ENCODE measurements around the gene MINAR1. TPM values are rescaled to one million over a fixed set of nuclear protein-coding genes. Genes with fewer than 3 reads are reported as not detected.

MINAR1 gene
- total RNA-seq, 1 donor from 2014 or later: 1.7 TPM

DNA sequence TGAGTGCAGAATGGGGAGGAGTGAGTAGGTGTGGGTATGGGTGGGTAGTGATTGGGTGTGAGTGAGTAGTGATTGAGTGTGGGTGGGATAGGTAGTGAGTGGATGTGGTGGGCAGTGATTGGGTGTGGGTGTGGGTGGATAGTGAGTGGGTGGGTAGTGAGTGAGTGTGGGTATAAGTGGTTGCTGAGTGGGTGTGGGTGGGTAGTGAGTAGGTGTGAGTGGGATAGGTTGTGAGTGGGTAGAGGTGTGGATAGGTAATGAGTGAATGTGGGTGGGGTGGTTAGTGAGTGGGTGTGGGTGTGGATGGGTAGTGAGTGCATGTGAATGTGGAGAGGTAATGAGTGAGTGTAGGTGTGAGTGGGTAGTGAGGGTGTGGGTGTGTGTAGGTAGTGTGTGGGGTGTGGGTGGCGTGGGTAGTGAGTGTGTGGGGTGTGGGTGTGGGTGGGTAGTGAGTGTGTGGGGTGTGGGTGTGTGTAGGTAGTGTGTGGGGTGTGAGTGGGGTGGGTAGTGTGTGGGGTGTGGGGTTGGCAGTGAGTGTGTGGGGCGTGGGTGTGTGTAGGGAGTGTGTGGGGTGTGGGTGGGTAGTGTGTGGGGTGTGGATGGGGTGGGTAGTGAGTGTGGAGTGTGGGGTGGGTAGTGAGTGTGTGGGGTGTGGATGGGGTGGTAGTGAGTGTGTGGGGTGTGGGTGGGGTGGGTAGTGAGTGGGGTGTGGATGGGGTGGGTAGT, 5.3 kb downstream of the MINAR1 start:
- no peak for DNase-seq (ENCODE audit: low read depth)
- Histone ChIP-seq H3K27ac (ENCODE audit: low read depth, low read length) (no peak overlapping the region), H3K9me3 (ENCODE audit: insufficient read depth, low read depth, low read length) (no peaks in the 10 kb centered on the region), H3K36me3 (ENCODE audit: insufficient read depth, low read length) (no peaks in the 10 kb centered on the region), H3K4me2 (ENCODE audit: low read length) (no peak overlapping the region), H3K79me2 (ENCODE audit: insufficient read depth, low read length) (no peaks in the 10 kb centered on the region), H3K4me3 (ENCODE audit: insufficient read depth, low read depth, low read length) (no peak overlapping the region), H3K9ac (ENCODE audit: low read length) (no peak overlapping the region), H3K27me3 (ENCODE audit: insufficient read depth, low read length) (peaks cover 26% of the 10 kb centered on the region), H2AFZ (ENCODE audit: low read depth, low read length) (no peak overlapping the region), H3K4me1 (ENCODE audit: insufficient read depth, low read length) (peaks cover 5% of the 10 kb centered on the region), H4K20me1 (ENCODE audit: insufficient read depth, low read length) (peaks cover 31% of the 10 kb centered on the region)
- Mint-ChIP-seq H3K27me3 (ENCODE audit: low read depth, unreplicated experiment) (peaks cover 37% of the 10 kb centered on the region), H3K4me1 (ENCODE audit: low read depth, unreplicated experiment) (no peaks in the 10 kb centered on the region), H3K27ac (ENCODE audit: unreplicated experiment) (no peak overlapping the region), H3K4me3 (ENCODE audit: unreplicated experiment) (no peak overlapping the region), H3K9me3 (ENCODE audit: unreplicated experiment) (no peaks in the 10 kb centered on the region), H3K36me3 (ENCODE audit: low read depth, unreplicated experiment) (no peaks in the 10 kb centered on the region)
- FAIRE-seq: no peak
- no peak for TF ChIP-seq EZH2 (IDR thresholded peaks at IDR 0.05; ENCODE audit: insufficient read depth, low read length)
- TF ChIP-seq, protein P1, sequence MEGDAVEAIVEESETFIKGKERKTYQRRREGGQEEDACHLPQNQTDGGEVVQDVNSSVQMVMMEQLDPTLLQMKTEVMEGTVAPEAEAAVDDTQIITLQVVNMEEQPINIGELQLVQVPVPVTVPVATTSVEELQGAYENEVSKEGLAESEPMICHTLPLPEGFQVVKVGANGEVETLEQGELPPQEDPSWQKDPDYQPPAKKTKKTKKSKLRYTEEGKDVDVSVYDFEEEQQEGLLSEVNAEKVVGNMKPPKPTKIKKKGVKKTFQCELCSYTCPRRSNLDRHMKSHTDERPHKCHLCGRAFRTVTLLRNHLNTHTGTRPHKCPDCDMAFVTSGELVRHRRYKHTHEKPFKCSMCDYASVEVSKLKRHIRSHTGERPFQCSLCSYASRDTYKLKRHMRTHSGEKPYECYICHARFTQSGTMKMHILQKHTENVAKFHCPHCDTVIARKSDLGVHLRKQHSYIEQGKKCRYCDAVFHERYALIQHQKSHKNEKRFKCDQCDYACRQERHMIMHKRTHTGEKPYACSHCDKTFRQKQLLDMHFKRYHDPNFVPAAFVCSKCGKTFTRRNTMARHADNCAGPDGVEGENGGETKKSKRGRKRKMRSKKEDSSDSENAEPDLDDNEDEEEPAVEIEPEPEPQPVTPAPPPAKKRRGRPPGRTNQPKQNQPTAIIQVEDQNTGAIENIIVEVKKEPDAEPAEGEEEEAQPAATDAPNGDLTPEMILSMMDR (IDR thresholded peaks at IDR 0.05; ENCODE audit: insufficient read depth, low read depth, low read length): no peak

DNA sequence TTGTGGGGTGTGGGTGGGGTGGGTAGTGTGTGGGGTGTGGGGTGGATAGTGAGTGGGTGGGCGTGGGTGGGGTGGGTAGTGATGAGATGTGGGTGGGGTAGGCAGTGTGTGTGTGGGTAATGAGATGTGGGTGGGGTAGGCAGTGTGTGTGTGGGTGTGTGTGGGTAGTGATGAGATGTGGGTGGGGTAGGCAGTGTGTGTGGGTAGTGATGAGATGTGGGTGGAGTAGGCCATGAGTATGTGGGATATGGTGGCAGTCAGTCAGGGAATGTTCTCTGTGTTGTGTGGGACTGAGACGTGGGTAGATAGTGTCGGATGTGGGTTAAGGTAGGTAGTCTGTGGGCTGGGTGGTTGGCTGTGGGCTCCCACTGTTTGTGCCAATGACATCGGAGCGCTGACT, 7.1 kb downstream of the MINAR1 start:
- no peaks in the 10 kb centered on the region for H3K9me3 ChIP-seq (ENCODE audit: insufficient read depth, low read depth, low read length)
- Mint-ChIP-seq H3K27ac (ENCODE audit: unreplicated experiment) (no peak overlapping the region), H3K4me1 (ENCODE audit: low read depth, unreplicated experiment) (no peaks in the 10 kb centered on the region), H3K4me3 (ENCODE audit: unreplicated experiment) (no peak overlapping the region), H3K27me3 (ENCODE audit: low read depth, unreplicated experiment) (peaks cover 20% of the 10 kb centered on the region), H3K9me3 (ENCODE audit: unreplicated experiment) (no peaks in the 10 kb centered on the region), H3K36me3 (ENCODE audit: low read depth, unreplicated experiment) (no peaks in the 10 kb centered on the region)
- no peak overlapping the region for H2AFZ ChIP-seq (ENCODE audit: low read depth, low read length)
- H3K4me1 ChIP-seq (ENCODE audit: insufficient read depth, low read length): no peaks in the 10 kb centered on the region
- no peaks in the 10 kb centered on the region for H3K79me2 ChIP-seq (ENCODE audit: insufficient read depth, low read length)
- TF ChIP-seq, protein P1 (IDR thresholded peaks at IDR 0.05; ENCODE audit: insufficient read depth, low read depth, low read length): no peak
- no peak for TF ChIP-seq EZH2 (IDR thresholded peaks at IDR 0.05; ENCODE audit: insufficient read depth, low read length)
- DNase-seq (ENCODE audit: low read depth): no peak
- FAIRE-seq: no peak
- no peaks in the 10 kb centered on the region for H3K36me3 ChIP-seq (ENCODE audit: insufficient read depth, low read length)
- H3K9ac ChIP-seq (ENCODE audit: low read length): no peak overlapping the region
- no peak overlapping the region for H3K4me3 ChIP-seq (ENCODE audit: insufficient read depth, low read depth, low read length)
- H3K27ac ChIP-seq (ENCODE audit: low read depth, low read length): no peak overlapping the region
- H3K27me3 ChIP-seq (ENCODE audit: insufficient read depth, low read length): peaks cover 9% of the 10 kb centered on the region
- H3K4me2 ChIP-seq (ENCODE audit: low read length): no peak overlapping the region
- H4K20me1 ChIP-seq (ENCODE audit: insufficient read depth, low read length): peaks cover 15% of the 10 kb centered on the region

DNA sequence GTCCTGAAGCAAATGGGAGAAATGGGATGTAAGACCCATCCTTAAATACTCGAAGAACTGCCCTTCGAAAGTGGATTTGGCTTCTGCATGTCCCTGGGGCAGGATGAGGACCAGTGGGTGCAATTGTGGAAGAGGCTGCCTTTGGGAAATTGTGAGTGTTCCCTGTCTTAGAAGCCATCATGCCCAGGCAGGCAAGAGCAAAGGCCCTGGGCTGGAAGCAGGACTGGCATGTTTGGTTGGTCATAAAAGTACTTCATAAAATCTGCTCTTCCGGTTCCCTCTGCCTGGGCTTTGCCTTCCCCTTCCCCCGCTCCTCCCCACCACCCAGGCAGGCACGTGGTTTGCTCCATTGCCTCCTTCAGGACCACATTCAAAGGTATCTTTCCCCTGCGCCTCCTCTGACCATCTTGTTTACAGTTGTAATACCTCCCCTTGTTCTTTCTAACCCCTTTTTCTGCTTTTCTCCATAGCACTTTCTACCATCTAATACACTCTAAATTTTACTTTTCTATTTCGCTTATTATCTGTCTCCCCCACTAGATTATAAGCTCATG, 8.3 kb downstream of the MINAR1 start:
- Histone ChIP-seq H3K27me3 (ENCODE audit: insufficient read depth, low read length) (peaks cover 4% of the 10 kb centered on the region), H3K4me2 (ENCODE audit: low read length) (no peak overlapping the region), H3K9me3 (ENCODE audit: insufficient read depth, low read depth, low read length) (no peaks in the 10 kb centered on the region), H3K9ac (ENCODE audit: low read length) (no peak overlapping the region), H3K4me3 (ENCODE audit: insufficient read depth, low read depth, low read length) (no peak overlapping the region), H4K20me1 (ENCODE audit: insufficient read depth, low read length) (peaks cover 10% of the 10 kb centered on the region), H3K36me3 (ENCODE audit: insufficient read depth, low read length) (no peaks in the 10 kb centered on the region), H3K4me1 (ENCODE audit: insufficient read depth, low read length) (no peaks in the 10 kb centered on the region), H3K27ac (ENCODE audit: low read depth, low read length) (no peak overlapping the region), H3K79me2 (ENCODE audit: insufficient read depth, low read length) (no peaks in the 10 kb centered on the region), H2AFZ (ENCODE audit: low read depth, low read length) (no peak overlapping the region)
- Mint-ChIP-seq H3K4me1 (ENCODE audit: low read depth, unreplicated experiment) (no peaks in the 10 kb centered on the region), H3K27me3 (ENCODE audit: low read depth, unreplicated experiment) (peaks cover 9% of the 10 kb centered on the region), H3K36me3 (ENCODE audit: low read depth, unreplicated experiment) (no peaks in the 10 kb centered on the region), H3K9me3 (ENCODE audit: unreplicated experiment) (no peaks in the 10 kb centered on the region), H3K4me3 (ENCODE audit: unreplicated experiment) (no peak overlapping the region), H3K27ac (ENCODE audit: unreplicated experiment) (no peak overlapping the region)
- FAIRE-seq (no peak), DNase-seq (ENCODE audit: low read depth) (no peak)
- TF ChIP-seq, protein P1 (IDR thresholded peaks at IDR 0.05; ENCODE audit: insufficient read depth, low read depth, low read length): no peak
- no peak for TF ChIP-seq EZH2 (IDR thresholded peaks at IDR 0.05; ENCODE audit: insufficient read depth, low read length)

Measured in astrocyte (in vitro differentiated cells and primary cell).